Epithelial cell of proximal tubule (primary cell): ENCODE results near the gene MAS1. TPM values are rescaled to one million over a fixed set of nuclear protein-coding genes. Genes with fewer than 3 reads are reported as not detected.

ENCODE experiments used
- DNase-seq: peaks from one replicate; pipeline ENCODE4 v3.0.0-alpha.2; 2011; ENCODE audit warnings: low read depth
- H3K4me3 ChIP-seq: 2 replicates; pipeline ENCODE4 v1.5.1; 2011; ENCODE audit warnings: low read depth, mild to moderate bottlenecking, low read length
- total RNA-seq: library from RNA; depleted of rRNA; stranded (reverse); fragments of >200 nt; gene quantifications from 2 replicates; pipeline ENCODE4 v1.2.3, GENCODE V29; 2015
- TF ChIP-seq, protein P1 (sequence below): conservative IDR thresholded peaks from 2 replicates; pipeline ENCODE4 v1.5.1; 2012; ENCODE audit warnings: low read depth, mild to moderate bottlenecking, low read length

Gene MAS1
- total RNA-seq, 1 donor from 2014 or later, result not detected

DNA sequence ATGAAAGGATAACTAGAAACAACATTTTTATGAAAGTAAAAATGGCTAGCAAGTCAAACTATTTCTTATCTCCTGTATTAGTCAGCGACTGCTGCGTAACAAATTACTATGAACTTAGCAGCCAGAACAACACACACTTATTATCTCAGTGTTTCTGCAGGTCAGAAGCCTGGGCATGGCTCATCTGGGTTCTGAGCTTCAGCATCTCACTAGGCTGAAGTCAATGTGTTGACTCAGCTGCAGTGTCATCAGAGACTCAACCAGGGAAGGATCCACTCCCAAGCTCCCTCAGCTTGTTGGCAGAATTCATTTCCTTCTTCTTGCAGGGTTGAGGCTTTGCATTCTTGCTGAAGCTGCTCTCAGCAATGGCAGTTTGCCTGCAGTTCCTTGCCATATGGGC lies 44.8 kb downstream of the MAS1 start:
- DNase-seq, result no peak
- TF ChIP-seq, protein P1, sequence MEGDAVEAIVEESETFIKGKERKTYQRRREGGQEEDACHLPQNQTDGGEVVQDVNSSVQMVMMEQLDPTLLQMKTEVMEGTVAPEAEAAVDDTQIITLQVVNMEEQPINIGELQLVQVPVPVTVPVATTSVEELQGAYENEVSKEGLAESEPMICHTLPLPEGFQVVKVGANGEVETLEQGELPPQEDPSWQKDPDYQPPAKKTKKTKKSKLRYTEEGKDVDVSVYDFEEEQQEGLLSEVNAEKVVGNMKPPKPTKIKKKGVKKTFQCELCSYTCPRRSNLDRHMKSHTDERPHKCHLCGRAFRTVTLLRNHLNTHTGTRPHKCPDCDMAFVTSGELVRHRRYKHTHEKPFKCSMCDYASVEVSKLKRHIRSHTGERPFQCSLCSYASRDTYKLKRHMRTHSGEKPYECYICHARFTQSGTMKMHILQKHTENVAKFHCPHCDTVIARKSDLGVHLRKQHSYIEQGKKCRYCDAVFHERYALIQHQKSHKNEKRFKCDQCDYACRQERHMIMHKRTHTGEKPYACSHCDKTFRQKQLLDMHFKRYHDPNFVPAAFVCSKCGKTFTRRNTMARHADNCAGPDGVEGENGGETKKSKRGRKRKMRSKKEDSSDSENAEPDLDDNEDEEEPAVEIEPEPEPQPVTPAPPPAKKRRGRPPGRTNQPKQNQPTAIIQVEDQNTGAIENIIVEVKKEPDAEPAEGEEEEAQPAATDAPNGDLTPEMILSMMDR, result no peak
- no peak overlapping the region for H3K4me3 ChIP-seq

DNA sequence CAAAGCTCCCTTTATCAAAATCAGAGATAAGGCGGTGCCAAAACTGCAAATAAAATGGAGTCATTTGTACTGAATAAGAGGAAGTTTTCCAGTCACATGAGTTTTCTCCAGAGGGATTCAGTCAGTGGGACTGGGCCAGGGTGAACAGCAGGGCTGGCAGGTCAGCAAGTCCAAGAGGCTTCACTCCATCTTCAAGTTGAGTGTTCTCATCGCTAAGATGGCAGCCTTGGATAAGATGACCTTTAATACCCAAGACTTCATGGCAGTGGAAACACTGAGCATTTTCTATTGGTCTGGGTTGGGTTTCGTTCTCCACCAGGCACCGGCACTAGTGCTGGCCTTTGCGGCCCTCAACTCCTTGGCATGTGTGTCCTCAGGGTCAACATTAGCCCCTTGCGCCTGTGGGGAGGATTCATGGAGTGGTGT lies 48.8 kb downstream of the MAS1 start:
- no peak overlapping the region for H3K4me3 ChIP-seq
- no peak for DNase-seq
- TF ChIP-seq, protein P1, result no peak

Other genes starting within 250 kb of the MAS1 start
- 91.4 and 93.9 TPM in 2 replicates for gene SOD2, start 197.7 kb upstream of the MAS1 start, total RNA-seq
- 82.3 and 82.5 TPM in 2 replicates for gene WTAP, start 163.5 kb upstream of the MAS1 start, total RNA-seq
- gene ACAT2, start 128.9 kb upstream of the MAS1 start, total RNA-seq, result 38.3 and 110 TPM in 2 replicates
- gene TCP1, start 101.4 kb upstream of the MAS1 start, total RNA-seq, result 237 and 390 TPM in 2 replicates
- 166 and 183 TPM in 2 replicates for gene MRPL18, start 100.5 kb upstream of the MAS1 start, total RNA-seq
- not detected in 2 replicates for gene PNLDC1, start 90.7 kb upstream of the MAS1 start, total RNA-seq
- gene IGF2R, start 78.1 kb downstream of the MAS1 start, total RNA-seq, result 50.3 and 50.8 TPM in 2 replicates
- 0.12 TPM in 1 of 2 replicates, not detected in the other for gene SLC22A1, start 230.8 kb downstream of the MAS1 start, total RNA-seq